Transverse colon (tissue), 4 donors: ENCODE results near the gene ALDH7A1.

ENCODE experiments used
- POLR2A ChIP-seq: fragments of 450-650 bp; IDR thresholded peaks from one replicate; pipeline ENCODE4 v1.6.1; 2016; ENCODE audit warnings: antibody characterized with exemption, mild to moderate bottlenecking, moderate library complexity
- POLR2AphosphoS5 ChIP-seq, 3 donors: sonication (generic); formaldehyde crosslinking; IDR thresholded peaks; one replicate each; pipeline ENCODE4 v1.6.1; 2016; ENCODE audit warnings: antibody characterized with exemption in 3 of 3
- TF ChIP-seq, protein P1 (sequence below), 5 experiments: fragments of 200-600 bp in 3 of 5; fragments of 450-650 bp in 2 of 5; sonication (generic) in 3 of 5; IDR thresholded peaks; 1 replicate in 2 of 5; 2 replicates in 3 of 5; pipeline ENCODE4 v1.5.1; 2016 to 2017; ENCODE audit warnings: antibody characterized with exemption in 5 of 5, inconsistent platforms in 3 of 5, mild to moderate bottlenecking in 2 of 5, moderate library complexity in 1 of 5

DNA sequence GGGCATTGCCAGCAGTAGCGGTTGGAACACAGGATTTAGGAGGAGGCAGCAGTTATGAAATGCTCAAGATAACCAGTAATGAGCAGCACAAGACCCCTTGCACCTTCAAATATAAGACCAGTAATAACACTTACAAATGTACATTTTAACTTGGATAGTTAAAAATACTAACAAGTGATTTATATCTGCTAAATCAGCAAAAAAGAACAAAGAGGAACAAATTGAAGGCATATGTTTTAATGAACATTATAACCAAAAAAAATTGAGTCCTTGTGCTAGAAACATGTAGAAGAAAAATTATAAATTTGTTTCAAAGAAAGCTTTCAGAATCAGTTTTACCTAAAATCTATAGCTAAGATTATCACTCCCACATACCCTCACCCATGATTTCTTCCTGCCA is 52.0 kb downstream of the ALDH7A1 start:
- TF ChIP-seq POLR2AphosphoS5 (IDR thresholded peaks at IDR 0.05): no peak
- TF ChIP-seq, protein P1, sequence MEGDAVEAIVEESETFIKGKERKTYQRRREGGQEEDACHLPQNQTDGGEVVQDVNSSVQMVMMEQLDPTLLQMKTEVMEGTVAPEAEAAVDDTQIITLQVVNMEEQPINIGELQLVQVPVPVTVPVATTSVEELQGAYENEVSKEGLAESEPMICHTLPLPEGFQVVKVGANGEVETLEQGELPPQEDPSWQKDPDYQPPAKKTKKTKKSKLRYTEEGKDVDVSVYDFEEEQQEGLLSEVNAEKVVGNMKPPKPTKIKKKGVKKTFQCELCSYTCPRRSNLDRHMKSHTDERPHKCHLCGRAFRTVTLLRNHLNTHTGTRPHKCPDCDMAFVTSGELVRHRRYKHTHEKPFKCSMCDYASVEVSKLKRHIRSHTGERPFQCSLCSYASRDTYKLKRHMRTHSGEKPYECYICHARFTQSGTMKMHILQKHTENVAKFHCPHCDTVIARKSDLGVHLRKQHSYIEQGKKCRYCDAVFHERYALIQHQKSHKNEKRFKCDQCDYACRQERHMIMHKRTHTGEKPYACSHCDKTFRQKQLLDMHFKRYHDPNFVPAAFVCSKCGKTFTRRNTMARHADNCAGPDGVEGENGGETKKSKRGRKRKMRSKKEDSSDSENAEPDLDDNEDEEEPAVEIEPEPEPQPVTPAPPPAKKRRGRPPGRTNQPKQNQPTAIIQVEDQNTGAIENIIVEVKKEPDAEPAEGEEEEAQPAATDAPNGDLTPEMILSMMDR (IDR thresholded peaks at IDR 0.05): no peak
- TF ChIP-seq POLR2A: no peak
